GM18505 (cell line): ENCODE results near the gene COL6A3.

Experiments used
- ATAC-seq: cut with Tn5 transposase; IDR thresholded peaks from one replicate; pipeline ENCODE4 v1.9.1; 2021; ENCODE audit not compliant: unreplicated experiment
- POLR2A ChIP-seq: IDR thresholded peaks from 4 replicates; pipeline ENCODE4 v1.6.1; 2011; ENCODE audit warnings: borderline replicate concordance; ENCODE audit not compliant: insufficient read depth, insufficient read length; ENCODE audit errors: extremely low read depth

COL6A3 gene

GRCh38 chr2:237301595-237301994, 112.4 kb downstream of the COL6A3 start:
- no peak for TF ChIP-seq POLR2A
- no peak for ATAC-seq

- ATAC-seq = no peak
- TF ChIP-seq POLR2A = no peak
Measured at GRCh38 chr2:237300739-237301138, 113.2 kb downstream of the COL6A3 start.

- TF ChIP-seq POLR2A = no peak
- no peak for ATAC-seq
Measured at GRCh38 chr2:237299906-237300305, 114.1 kb downstream of the COL6A3 start.

- no peak for ATAC-seq
- no peak for TF ChIP-seq POLR2A
Measured at GRCh38 chr2:237298151-237299118, 115.5 kb downstream of the COL6A3 start.

- no peak for ATAC-seq
- TF ChIP-seq POLR2A = no peak
Measured at GRCh38 chr2:237297421-237298150, 116.4 kb downstream of the COL6A3 start.

GRCh38 chr2:237296756-237297155, 117.2 kb downstream of the COL6A3 start:
- ATAC-seq = no peak
- TF ChIP-seq POLR2A = no peak

GRCh38 chr2:237295889-237296480, 118.0 kb downstream of the COL6A3 start:
- no peak for TF ChIP-seq POLR2A
- no peak for ATAC-seq

GRCh38 chr2:237294460-237294859, 119.5 kb downstream of the COL6A3 start:
- no peak for ATAC-seq
- no peak for TF ChIP-seq POLR2A

- no peak for TF ChIP-seq POLR2A
- ATAC-seq = no peak
Measured at GRCh38 chr2:237293978-237294377, 120.0 kb downstream of the COL6A3 start.

GRCh38 chr2:237291138-237291792, 122.7 kb downstream of the COL6A3 start:
- no peak for TF ChIP-seq POLR2A
- ATAC-seq = no peak

- no peak for ATAC-seq
- TF ChIP-seq POLR2A = no peak
Measured at GRCh38 chr2:237290261-237290660, 123.7 kb downstream of the COL6A3 start.

- no peak for TF ChIP-seq POLR2A
- ATAC-seq = no peak
Measured at GRCh38 chr2:237289139-237289538, 124.8 kb downstream of the COL6A3 start.

- no peak for TF ChIP-seq POLR2A
Measured at GRCh38 chr2:237287872-237288271, 126.1 kb downstream of the COL6A3 start.

More at GRCh38 chr2:237287872-237288271, 126.1 kb downstream of the COL6A3 start:
- ATAC-seq = no peak
